Myometrial cell (primary cell): ENCODE data around the gene CFAP90. TPM values are rescaled to one million over a fixed set of nuclear protein-coding genes. Genes with fewer than 3 reads are reported as not detected.

Source experiments
- total RNA-seq: library from RNA; depleted of rRNA; stranded (reverse); fragments of >200 nt; gene quantifications from 2 replicates; pipeline ENCODE4 v1.2.3, GENCODE V29; 2015

The CFAP90 gene, protein sequence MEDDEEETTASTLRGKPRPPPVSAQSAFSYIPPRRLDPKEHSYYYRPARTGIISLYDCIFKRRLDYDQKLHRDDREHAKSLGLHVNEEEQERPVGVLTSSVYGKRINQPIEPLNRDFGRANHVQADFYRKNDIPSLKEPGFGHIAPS
- 0.58 TPM in 1 of 2 replicates, not detected in the other for total RNA-seq

DNA sequence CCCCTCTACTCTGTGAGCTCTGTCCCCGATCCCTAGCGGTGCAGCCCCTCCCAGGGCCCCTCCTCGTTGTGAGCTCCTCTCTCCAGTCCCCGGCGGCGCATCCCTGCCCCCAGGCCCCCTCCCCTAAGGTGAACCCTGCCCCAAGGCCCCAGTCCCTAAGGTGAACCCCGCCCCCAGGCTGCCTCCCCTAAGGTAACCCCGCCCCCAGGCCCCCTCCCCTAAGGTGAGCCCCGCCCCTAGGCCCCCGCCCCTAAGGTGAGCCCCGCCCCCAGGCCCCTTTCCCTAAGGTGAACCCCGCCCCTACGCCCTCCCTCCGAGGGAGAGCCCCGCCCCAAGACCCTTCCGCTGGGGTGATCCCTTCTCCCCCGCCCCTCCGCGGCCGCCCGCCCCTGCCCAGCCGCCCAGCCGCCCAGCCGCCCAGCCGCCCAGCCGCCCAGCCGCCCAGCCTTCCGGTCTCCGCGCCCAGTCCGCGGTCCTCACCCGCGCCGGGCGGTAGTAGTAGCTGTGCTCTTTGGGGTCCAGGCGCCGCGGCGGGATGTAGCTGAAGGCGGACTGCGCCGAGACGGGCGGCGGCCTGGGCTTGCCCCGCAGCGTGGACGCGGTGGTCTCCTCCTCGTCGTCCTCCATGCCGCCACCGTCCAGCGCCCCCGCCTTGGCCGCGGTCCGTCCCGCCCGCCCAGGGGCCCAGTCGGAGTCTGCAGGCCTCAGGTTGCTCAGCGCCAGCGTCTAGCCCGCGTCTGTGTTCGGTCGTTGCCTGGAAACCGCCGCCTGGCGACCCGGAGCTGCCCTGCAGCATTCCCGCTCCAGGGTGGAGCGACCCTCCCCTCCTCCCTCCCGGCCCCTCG lies at the start of gene CFAP90:
Gene CFAP90, minus strand, starts transcription at position 739 of the 845 bp plus-strand sequence. Its CDS starts 112 bp downstream, at position 627.

DNA sequence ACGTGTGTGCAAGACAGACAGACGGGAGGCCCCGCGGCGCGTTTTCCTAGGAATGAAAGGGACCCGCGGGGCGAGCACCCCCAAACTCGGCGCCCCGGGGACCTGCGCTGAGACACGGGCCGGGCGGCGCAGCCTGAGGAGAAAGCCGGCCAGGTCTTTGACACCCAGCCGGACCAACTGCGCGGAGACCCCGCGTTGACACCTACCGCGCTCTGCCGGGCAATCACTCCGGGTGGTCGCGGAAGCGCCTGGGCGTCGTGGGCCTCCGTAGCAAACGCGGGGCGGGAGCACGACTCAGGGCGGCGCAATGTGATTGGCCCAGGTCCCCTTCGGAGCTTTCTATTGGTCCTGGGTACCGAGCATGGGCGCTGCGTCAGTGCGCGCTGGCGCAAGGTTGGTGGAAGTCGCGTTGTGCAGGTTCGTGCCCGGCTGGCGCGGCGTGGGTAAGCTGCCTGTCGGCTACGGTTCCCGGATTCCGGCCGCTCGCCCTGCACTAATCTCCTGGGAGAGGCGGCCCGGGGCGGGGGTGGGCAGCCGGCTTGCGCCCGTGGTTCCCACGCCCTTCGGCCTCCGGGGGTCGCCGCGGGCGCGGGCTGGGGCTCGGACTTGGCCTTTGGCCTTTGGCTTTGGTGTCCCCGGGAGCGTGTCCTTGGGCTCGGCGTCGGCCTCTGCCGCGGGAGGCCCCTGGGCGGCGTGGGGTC lies 18.0 kb upstream of the CFAP90 start, which contains the start of the genes FASTKD3 and MTRR:
Gene FASTKD3, minus strand, starts transcription at position 259 of the 701 bp plus-strand sequence. CDS start 948 bp downstream, outside the sequence.
Gene MTRR, plus strand, starts transcription at position 376 of the 701 bp plus-strand sequence. CDS start 1,647 bp downstream, outside the sequence.

Other genes with a start within 250 kb of the CFAP90 start
- 13.8 and 17.6 TPM in 2 replicates for gene FASTKD3, start 17.9 kb upstream of the CFAP90 start, total RNA-seq
- 27.6 and 27.7 TPM in 2 replicates for gene MTRR, start 18.0 kb upstream of the CFAP90 start, total RNA-seq